ENCODE results near the gene SHANK1. TPM values are rescaled to one million over a fixed set of nuclear protein-coding genes. Genes with fewer than 3 reads are reported as not detected.
A peak's percentile ranks its signal among the peaks of the same experiment; 100 is the strongest.
"Not testable (repeated sequence)": the region's sequence is repeated elsewhere in the genome, so short reads cannot be mapped to it uniquely, and the experiment has no call there.

Gene SHANK1
- total and polyA plus RNA-seq, 2 donors (not counting 3 experiments of a cell fraction or from before 2014, with no cell fraction given) = 0.66 to 1.9 TPM

DNA sequence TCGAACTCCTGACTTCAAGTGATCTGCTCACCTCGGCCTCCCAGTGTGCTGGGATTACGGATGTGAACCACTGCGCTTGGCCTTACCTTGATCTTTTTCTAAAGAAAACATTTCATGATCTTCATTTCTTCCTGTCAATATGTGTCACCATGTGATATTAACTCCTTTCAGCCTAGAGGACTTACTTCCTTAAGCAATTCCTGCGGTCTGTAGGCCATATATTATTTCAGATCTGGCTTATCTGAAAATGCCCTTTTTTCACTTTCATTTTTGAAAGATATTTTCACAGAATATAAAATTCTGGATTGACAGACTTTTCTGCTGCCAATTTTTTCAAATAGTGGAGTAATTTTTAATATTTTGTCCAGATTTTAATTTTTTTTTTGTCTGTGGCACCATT lies 48.7 kb upstream of the SHANK1 start:
- intact Hi-C loops (cut with micrococcal nuclease) (no loop called here), dilution Hi-C loops (cut with MboI; ENCODE audit: extremely low pct_ligation_motif_present, low sequenced_read_pairs) (no loop called here)
- TF ChIP-seq MYC (IDR thresholded peaks at IDR 0.05; ENCODE audit: low read depth, low read length) = no peak
- TF ChIP-seq JUN (IDR thresholded peaks at IDR 0.05; ENCODE audit: borderline replicate concordance, insufficient read depth, insufficient read length, low read depth) = no peak
- no peak for TF ChIP-seq POLR2AphosphoS5 (IDR thresholded peaks at IDR 0.05; ENCODE audit: insufficient read depth, low read depth, low read length)
- TF ChIP-seq GATA2 (IDR thresholded peaks at IDR 0.05; ENCODE audit: insufficient read depth, insufficient read length, low read depth, low read length) = no peak
- no peak for TF ChIP-seq EZH2 (IDR thresholded peaks at IDR 0.05; ENCODE audit: borderline replicate concordance, low read depth, low read length, severe bottlenecking)
- TF ChIP-seq, protein P1, sequence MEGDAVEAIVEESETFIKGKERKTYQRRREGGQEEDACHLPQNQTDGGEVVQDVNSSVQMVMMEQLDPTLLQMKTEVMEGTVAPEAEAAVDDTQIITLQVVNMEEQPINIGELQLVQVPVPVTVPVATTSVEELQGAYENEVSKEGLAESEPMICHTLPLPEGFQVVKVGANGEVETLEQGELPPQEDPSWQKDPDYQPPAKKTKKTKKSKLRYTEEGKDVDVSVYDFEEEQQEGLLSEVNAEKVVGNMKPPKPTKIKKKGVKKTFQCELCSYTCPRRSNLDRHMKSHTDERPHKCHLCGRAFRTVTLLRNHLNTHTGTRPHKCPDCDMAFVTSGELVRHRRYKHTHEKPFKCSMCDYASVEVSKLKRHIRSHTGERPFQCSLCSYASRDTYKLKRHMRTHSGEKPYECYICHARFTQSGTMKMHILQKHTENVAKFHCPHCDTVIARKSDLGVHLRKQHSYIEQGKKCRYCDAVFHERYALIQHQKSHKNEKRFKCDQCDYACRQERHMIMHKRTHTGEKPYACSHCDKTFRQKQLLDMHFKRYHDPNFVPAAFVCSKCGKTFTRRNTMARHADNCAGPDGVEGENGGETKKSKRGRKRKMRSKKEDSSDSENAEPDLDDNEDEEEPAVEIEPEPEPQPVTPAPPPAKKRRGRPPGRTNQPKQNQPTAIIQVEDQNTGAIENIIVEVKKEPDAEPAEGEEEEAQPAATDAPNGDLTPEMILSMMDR (IDR thresholded peaks at IDR 0.05; ENCODE audit: extremely low read depth in 1 of 2, insufficient read depth in 1 of 2, low read depth in 1 of 2, low read length in 2 of 2) = no peak
- no peak for TF ChIP-seq FOS (IDR thresholded peaks at IDR 0.05; ENCODE audit: borderline replicate concordance, insufficient read depth, low read length)
- TF ChIP-seq, protein P2, sequence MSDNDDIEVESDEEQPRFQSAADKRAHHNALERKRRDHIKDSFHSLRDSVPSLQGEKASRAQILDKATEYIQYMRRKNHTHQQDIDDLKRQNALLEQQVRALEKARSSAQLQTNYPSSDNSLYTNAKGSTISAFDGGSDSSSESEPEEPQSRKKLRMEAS (IDR thresholded peaks at IDR 0.05; ENCODE audit: insufficient read depth, insufficient read length) = no peak
- no peak for TF ChIP-seq POLR2A (IDR thresholded peaks at IDR 0.05; ENCODE audit: low read depth, low read length)
- Histone ChIP-seq H3K4me2 (ENCODE audit: insufficient read depth, low read length) (no peak overlapping the region), H3K27ac (ENCODE audit: insufficient read depth, low read depth, low read length) (no peak overlapping the region), H3K9me1 (replicated peaks; ENCODE audit: control insufficient read depth, extremely low read depth, insufficient read depth, low read length) (no peaks in the 10 kb centered on the region), H3K4me3 (replicated peaks in 1 of 3; ENCODE audit: insufficient read depth in 1 of 3, low read depth in 1 of 3, low read length in 3 of 3) (no peak overlapping the region), H3K79me2 (ENCODE audit: control insufficient read depth, insufficient read depth, low read length) (no peaks in the 10 kb centered on the region), H2AFZ (ENCODE audit: low read depth, low read length) (no peak overlapping the region), H3K36me3 (ENCODE audit: control insufficient read depth in 2 of 2, extremely low read depth in 1 of 2, insufficient read depth in 2 of 2, low read length in 2 of 2) (no peaks in the 10 kb centered on the region), H3K4me1 (ENCODE audit: control insufficient read depth, extremely low read depth, insufficient read depth, low read length) (no peaks in the 10 kb centered on the region), H3K9me3 (replicated peaks; ENCODE audit: control insufficient read depth, insufficient read depth, low read length) (no peaks in the 10 kb centered on the region), H4K20me1 (replicated peaks; ENCODE audit: control insufficient read depth, extremely low read depth, insufficient read depth, low read length) (no peaks in the 10 kb centered on the region), H3K27me3 (ENCODE audit: control insufficient read depth in 2 of 2, insufficient read depth in 2 of 2, low read length in 2 of 2) (no peaks in the 10 kb centered on the region), H3K9ac (replicated peaks; ENCODE audit: extremely low read depth, insufficient read depth, low read length) (no peak overlapping the region)
- FAIRE-seq (no peak), DNase-seq (ENCODE audit: low read depth, low spot score) (no peak)
- no TSS peak for BruUV-seq (replicated peaks)
- ChIA-PET CTCF (no interaction called here), POLR2A (no interaction called here)

DNA sequence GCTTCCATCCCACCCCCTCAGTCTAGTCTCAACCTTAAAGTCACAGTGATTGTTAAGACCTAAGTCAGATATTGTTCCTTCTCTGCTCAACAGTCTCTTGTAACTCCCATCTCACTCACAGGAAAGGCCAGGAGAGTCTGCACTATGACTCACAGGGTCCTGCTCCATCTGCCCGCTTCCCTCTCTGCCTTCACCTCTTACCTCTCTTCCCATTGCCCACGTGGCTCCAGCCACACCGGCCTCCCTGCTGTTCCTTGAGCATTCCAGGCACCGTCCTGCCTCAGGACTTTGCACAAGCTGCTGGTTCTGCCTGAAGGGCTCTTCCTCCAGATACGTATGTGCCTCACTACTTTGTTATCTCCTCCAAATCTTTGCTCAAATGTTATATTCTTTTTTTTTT lies 47.7 kb upstream of the SHANK1 start:
- H4K20me1 ChIP-seq (replicated peaks; ENCODE audit: control insufficient read depth, extremely low read depth, insufficient read depth, low read length); intact Hi-C loops (cut with micrococcal nuclease); H3K79me2 ChIP-seq (ENCODE audit: control insufficient read depth, insufficient read depth, low read length); H3K9me1 ChIP-seq (replicated peaks; ENCODE audit: control insufficient read depth, extremely low read depth, insufficient read depth, low read length); dilution Hi-C loops (cut with MboI; ENCODE audit: extremely low pct_ligation_motif_present, low sequenced_read_pairs); DNase-seq (ENCODE audit: low read depth, low spot score); H3K4me3 ChIP-seq (replicated peaks in 1 of 3; ENCODE audit: insufficient read depth in 1 of 3, low read depth in 1 of 3, low read length in 3 of 3); H3K9ac ChIP-seq (replicated peaks; ENCODE audit: extremely low read depth, insufficient read depth, low read length); H3K4me2 ChIP-seq (ENCODE audit: insufficient read depth, low read length); H3K4me1 ChIP-seq (ENCODE audit: control insufficient read depth, extremely low read depth, insufficient read depth, low read length); CTCF ChIA-PET; H3K27ac ChIP-seq (ENCODE audit: insufficient read depth, low read depth, low read length); H3K36me3 ChIP-seq (ENCODE audit: control insufficient read depth in 2 of 2, extremely low read depth in 1 of 2, insufficient read depth in 2 of 2, low read length in 2 of 2); H3K27me3 ChIP-seq (ENCODE audit: control insufficient read depth in 2 of 2, insufficient read depth in 2 of 2, low read length in 2 of 2); H3K9me3 ChIP-seq (replicated peaks; ENCODE audit: control insufficient read depth, insufficient read depth, low read length); BruUV-seq (replicated peaks): not testable (repeated sequence)
- POLR2A ChIA-PET = interaction anchor here (0.8 kb wide), 1 partner anchor 542 kb away, joined by 5 read pairs; no protein-coding TSS in a partner anchor
- FAIRE-seq = peak; percentile 62
- H2AFZ ChIP-seq (ENCODE audit: low read depth, low read length) = peak overlapping the region; percentile 41

DNA sequence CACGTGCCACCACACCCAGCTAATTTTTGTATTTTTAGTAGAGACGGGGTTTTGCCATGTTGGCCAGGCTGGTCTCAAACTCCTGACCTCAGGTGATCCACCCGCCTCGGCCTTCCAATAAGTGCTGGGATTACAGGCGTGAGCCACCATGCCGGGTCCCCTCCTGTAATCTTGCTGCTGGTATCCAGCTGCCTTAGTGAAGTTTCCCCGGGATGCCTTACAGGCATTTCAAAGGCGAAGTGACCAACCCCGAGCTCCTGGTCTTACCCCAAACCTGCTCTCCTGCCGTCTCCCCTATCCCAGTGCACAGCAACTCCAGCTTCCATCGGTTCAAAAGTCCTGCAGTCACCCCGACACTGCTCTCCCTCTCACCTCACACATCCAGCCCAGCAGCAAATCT lies 47.1 kb upstream of the SHANK1 start:
- BruUV-seq (replicated peaks); H3K36me3 ChIP-seq (ENCODE audit: control insufficient read depth in 2 of 2, extremely low read depth in 1 of 2, insufficient read depth in 2 of 2, low read length in 2 of 2); H3K9ac ChIP-seq (replicated peaks; ENCODE audit: extremely low read depth, insufficient read depth, low read length); H3K27ac ChIP-seq (ENCODE audit: insufficient read depth, low read depth, low read length); H3K9me3 ChIP-seq (replicated peaks; ENCODE audit: control insufficient read depth, insufficient read depth, low read length); H3K9me1 ChIP-seq (replicated peaks; ENCODE audit: control insufficient read depth, extremely low read depth, insufficient read depth, low read length); H3K4me1 ChIP-seq (ENCODE audit: control insufficient read depth, extremely low read depth, insufficient read depth, low read length); FAIRE-seq; POLR2A ChIA-PET; CTCF ChIA-PET; H2AFZ ChIP-seq (ENCODE audit: low read depth, low read length); H3K79me2 ChIP-seq (ENCODE audit: control insufficient read depth, insufficient read depth, low read length); H4K20me1 ChIP-seq (replicated peaks; ENCODE audit: control insufficient read depth, extremely low read depth, insufficient read depth, low read length); H3K4me3 ChIP-seq (replicated peaks in 1 of 3; ENCODE audit: insufficient read depth in 1 of 3, low read depth in 1 of 3, low read length in 3 of 3); H3K27me3 ChIP-seq (ENCODE audit: control insufficient read depth in 2 of 2, insufficient read depth in 2 of 2, low read length in 2 of 2); dilution Hi-C loops (cut with MboI; ENCODE audit: extremely low pct_ligation_motif_present, low sequenced_read_pairs); H3K4me2 ChIP-seq (ENCODE audit: insufficient read depth, low read length); intact Hi-C loops (cut with micrococcal nuclease); DNase-seq (ENCODE audit: low read depth, low spot score): not testable (repeated sequence)

All from endothelial cell of umbilical vein (primary cell).